Astrocyte (in vitro differentiated cells and primary cell): ENCODE measurements around the gene EPC2. TPM values are rescaled to one million over a fixed set of nuclear protein-coding genes. Genes with fewer than 3 reads are reported as not detected.
A peak's percentile ranks its signal among the peaks of the same experiment; 100 is the strongest.

Source experiments
- DNase-seq: peaks from one replicate; pipeline ENCODE4 v3.0.0-alpha.2; 2010; ENCODE audit warnings: low read depth
- FAIRE-seq: peaks from 2 replicates; lab custom pipeline; 2011; peaks lifted over from hg19 to GRCh38; lab: Jason Lieb, UNC
- H2AFZ ChIP-seq: 2 replicates; pipeline ENCODE4 v1.6.0; 2012; ENCODE audit warnings: low read depth, low read length, inconsistent platforms
- H3K27ac ChIP-seq: 2 replicates; pipeline ENCODE4 v1.5.1; 2011; ENCODE audit warnings: low read depth, low read length, inconsistent platforms
- H3K27me3 ChIP-seq: 2 replicates; pipeline ENCODE4 v1.6.0; 2011; ENCODE audit warnings: low read length, inconsistent platforms; ENCODE audit not compliant: insufficient read depth
- H3K36me3 ChIP-seq: 2 replicates; pipeline ENCODE4 v1.5.1; 2011; ENCODE audit warnings: low read length, inconsistent platforms; ENCODE audit not compliant: insufficient read depth
- H3K4me1 ChIP-seq: 2 replicates; pipeline ENCODE4 v1.5.1; 2011; ENCODE audit warnings: low read length, inconsistent platforms; ENCODE audit not compliant: insufficient read depth
- H3K4me2 ChIP-seq: 2 replicates; pipeline ENCODE4 v1.6.0; 2012; ENCODE audit warnings: low read length, inconsistent platforms
- H3K4me3 ChIP-seq: 2 replicates; pipeline ENCODE4 v1.5.1; 2011; ENCODE audit warnings: low read depth, mild to moderate bottlenecking, low read length, inconsistent platforms; ENCODE audit not compliant: insufficient read depth
- H3K79me2 ChIP-seq: 2 replicates; pipeline ENCODE4 v1.6.0; 2012; ENCODE audit warnings: mild to moderate bottlenecking, low read length, inconsistent platforms; ENCODE audit not compliant: insufficient read depth
- H3K9ac ChIP-seq: 2 replicates; pipeline ENCODE4 v1.6.0; 2012; ENCODE audit warnings: mild to moderate bottlenecking, low read length, inconsistent platforms
- H3K9me3 ChIP-seq: 2 replicates; pipeline ENCODE4 v1.5.1; 2012; ENCODE audit warnings: low read depth, mild to moderate bottlenecking, low read length, inconsistent platforms; ENCODE audit not compliant: insufficient read depth
- H4K20me1 ChIP-seq: 2 replicates; pipeline ENCODE4 v1.6.0; 2012; ENCODE audit warnings: low read length, inconsistent platforms; ENCODE audit not compliant: insufficient read depth
- H3K27ac Mint-ChIP-seq: one replicate; pipeline ENCODE4 v1.8.0; 2021; ENCODE audit warnings: mild to moderate bottlenecking, mixed read lengths; ENCODE audit not compliant: unreplicated experiment
- H3K27me3 Mint-ChIP-seq: one replicate; pipeline ENCODE4 v1.8.0; 2021; ENCODE audit warnings: low read depth, mixed read lengths; ENCODE audit not compliant: unreplicated experiment
- H3K36me3 Mint-ChIP-seq: one replicate; pipeline ENCODE4 v1.8.0; 2021; ENCODE audit warnings: low read depth, mixed read lengths; ENCODE audit not compliant: unreplicated experiment
- H3K4me1 Mint-ChIP-seq: one replicate; pipeline ENCODE4 v1.8.0; 2021; ENCODE audit warnings: low read depth, mixed read lengths; ENCODE audit not compliant: unreplicated experiment
- H3K4me3 Mint-ChIP-seq: one replicate; pipeline ENCODE4 v1.8.0; 2021; ENCODE audit warnings: mild to moderate bottlenecking, moderate library complexity, mixed read lengths; ENCODE audit not compliant: unreplicated experiment
- H3K9me3 Mint-ChIP-seq: one replicate; pipeline ENCODE4 v1.8.0; 2021; ENCODE audit warnings: mild to moderate bottlenecking, mixed read lengths; ENCODE audit not compliant: unreplicated experiment
- CTCF ChIP-seq: IDR thresholded peaks from 2 replicates; pipeline ENCODE4 v1.5.1; 2011; ENCODE audit warnings: low read depth, mild to moderate bottlenecking, inconsistent platforms, low read length, moderate library complexity; ENCODE audit not compliant: insufficient read depth
- EZH2 ChIP-seq: IDR thresholded peaks from 2 replicates; pipeline ENCODE4 v1.6.1; 2012; ENCODE audit warnings: mild to moderate bottlenecking, low read length, inconsistent platforms; ENCODE audit not compliant: insufficient read depth
- total RNA-seq: library from RNA; stranded (reverse); gene quantifications from 2 replicates; pipeline ENCODE4 v1.2.1, GENCODE V29; 2021

The EPC2 gene
- total RNA-seq, 1 donor from 2014 or later = 24.8 TPM

GRCh38 chr2:148814143-148814859 is 169.8 kb downstream of the EPC2 start:
- Histone ChIP-seq H3K9me3 (no peaks in the 10 kb centered on the region), H3K4me3 (peak overlapping the region; percentile 0), H4K20me1 (no peaks in the 10 kb centered on the region), H3K27ac (no peak overlapping the region), H3K36me3 (no peaks in the 10 kb centered on the region), H3K4me1 (peaks cover 6% of the 10 kb centered on the region), H3K79me2 (no peaks in the 10 kb centered on the region), H3K27me3 (peaks cover 6% of the 10 kb centered on the region), H2AFZ (no peak overlapping the region), H3K9ac (no peak overlapping the region), H3K4me2 (peak overlapping the region; percentile 38)
- DNase-seq (peak; percentile 57), FAIRE-seq (no peak)
- no peaks in the 10 kb centered on the region for H3K36me3 Mint-ChIP-seq
- TF ChIP-seq CTCF (no peak), EZH2 (no peak)
- peaks cover 7% of the 10 kb centered on the region for H3K27me3 Mint-ChIP-seq
- H3K9me3 Mint-ChIP-seq = no peaks in the 10 kb centered on the region
- H3K4me3 Mint-ChIP-seq = no peak overlapping the region
- H3K4me1 Mint-ChIP-seq = peaks cover 8% of the 10 kb centered on the region
- H3K27ac Mint-ChIP-seq = no peak overlapping the region

GRCh38 chr2:148814860-148815419 is 170.4 kb downstream of the EPC2 start:
- no peaks in the 10 kb centered on the region for H3K9me3 Mint-ChIP-seq
- H3K4me3 Mint-ChIP-seq = no peak overlapping the region
- no peaks in the 10 kb centered on the region for H3K36me3 Mint-ChIP-seq
- H3K36me3 ChIP-seq = no peaks in the 10 kb centered on the region
- H3K4me2 ChIP-seq = peak overlapping the region; percentile 38
- H3K9me3 ChIP-seq = no peaks in the 10 kb centered on the region
- peaks cover 6% of the 10 kb centered on the region for H3K4me1 ChIP-seq
- no peak overlapping the region for H2AFZ ChIP-seq
- no peak overlapping the region for H3K27ac ChIP-seq
- peak overlapping the region; percentile 0 for H3K4me3 ChIP-seq
- H3K79me2 ChIP-seq = no peaks in the 10 kb centered on the region
- FAIRE-seq (no peak), DNase-seq (no peak)
- no peaks in the 10 kb centered on the region for H4K20me1 ChIP-seq
- H3K27ac Mint-ChIP-seq = peak overlapping the region; percentile 58
- no peak overlapping the region for H3K9ac ChIP-seq
- TF ChIP-seq EZH2 (no peak), CTCF (no peak)
- H3K27me3 Mint-ChIP-seq = peaks cover 7% of the 10 kb centered on the region
- peaks cover 8% of the 10 kb centered on the region for H3K4me1 Mint-ChIP-seq
- peaks cover 6% of the 10 kb centered on the region for H3K27me3 ChIP-seq

- no peak for FAIRE-seq
- H3K9ac ChIP-seq = no peak overlapping the region
- TF ChIP-seq EZH2 (no peak), CTCF (no peak)
- H3K4me3 Mint-ChIP-seq = no peak overlapping the region
- H3K4me2 ChIP-seq = no peak overlapping the region
- H3K4me3 ChIP-seq = no peak overlapping the region
- no peaks in the 10 kb centered on the region for H3K9me3 ChIP-seq
- peaks cover 6% of the 10 kb centered on the region for H3K4me1 ChIP-seq
- H3K27me3 ChIP-seq = peaks cover 6% of the 10 kb centered on the region
- no peak overlapping the region for H3K27ac ChIP-seq
- no peak overlapping the region for H3K27ac Mint-ChIP-seq
- H3K27me3 Mint-ChIP-seq = peaks cover 7% of the 10 kb centered on the region
- H3K36me3 Mint-ChIP-seq = no peaks in the 10 kb centered on the region
- no peaks in the 10 kb centered on the region for H3K9me3 Mint-ChIP-seq
- H3K79me2 ChIP-seq = no peaks in the 10 kb centered on the region
- DNase-seq = no peak
- H4K20me1 ChIP-seq = no peaks in the 10 kb centered on the region
- H2AFZ ChIP-seq = no peak overlapping the region
- H3K36me3 ChIP-seq = no peaks in the 10 kb centered on the region
- H3K4me1 Mint-ChIP-seq = peaks cover 8% of the 10 kb centered on the region
Measured at GRCh38 chr2:148816176-148816575, 171.6 kb downstream of the EPC2 start.
